HG03097 (cell line): ENCODE data around the gene FAM72B.
"Not testable (repeated sequence)": the region's sequence is repeated elsewhere in the genome, so short reads cannot be mapped to it uniquely, and the experiment has no call there.

Experiments
- ATAC-seq: cut with Tn5 transposase; IDR thresholded peaks from one replicate; pipeline ENCODE4 v1.9.1; 2021; ENCODE audit not compliant: unreplicated experiment, low FRiP score

FAM72B gene

DNA sequence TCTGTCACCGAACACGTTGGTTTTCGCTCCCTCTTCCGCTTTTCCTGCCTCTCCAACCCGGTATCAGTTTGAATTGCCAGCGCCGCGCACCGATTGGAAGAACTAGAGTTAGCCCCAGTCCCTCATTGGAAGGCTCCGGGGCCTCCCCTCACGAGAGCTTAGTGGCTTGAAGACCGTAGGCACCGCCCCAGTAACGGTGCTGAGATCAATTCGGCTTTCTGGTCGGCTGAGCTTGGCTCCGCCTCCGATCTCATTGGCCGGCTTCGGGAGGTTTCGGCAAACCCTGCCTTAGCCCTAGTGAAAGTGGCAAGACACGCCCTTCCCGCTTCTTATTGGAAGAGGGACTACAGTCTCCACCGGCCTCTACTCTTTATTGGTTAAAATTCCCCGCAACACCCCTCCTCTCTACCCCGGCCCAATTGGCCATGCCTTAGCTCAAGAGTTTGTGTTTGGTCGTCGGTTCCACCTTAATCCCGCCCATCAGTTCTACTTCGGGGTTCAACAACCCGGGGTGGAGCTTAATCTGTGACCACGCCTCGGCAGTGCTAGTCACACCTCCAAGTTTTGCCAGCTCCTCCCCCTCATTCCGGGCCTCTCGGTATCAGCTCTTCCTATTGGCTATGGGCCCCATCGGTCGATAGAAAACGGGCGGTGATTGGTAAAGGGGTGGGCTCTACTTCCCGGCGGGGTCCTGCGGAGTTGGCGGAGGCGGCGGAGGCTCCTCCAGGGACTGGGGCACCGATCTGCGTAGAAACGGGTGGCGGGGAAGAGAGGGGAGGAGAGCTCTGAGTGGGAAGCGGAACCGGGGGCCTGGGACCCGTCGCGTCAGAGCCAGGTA is at the start of gene FAM72B, which contains the start of gene SRGAP2C:
TSS of gene FAM72B (minus strand) at position 51 of the 838 bp plus-strand sequence. CDS start 851 bp downstream, outside the sequence.
TSS of gene SRGAP2C (plus strand) at position 686 of the 838 bp plus-strand sequence. CDS start 2,472 bp downstream, outside the sequence.
- peak; percentile 80 for ATAC-seq

DNA sequence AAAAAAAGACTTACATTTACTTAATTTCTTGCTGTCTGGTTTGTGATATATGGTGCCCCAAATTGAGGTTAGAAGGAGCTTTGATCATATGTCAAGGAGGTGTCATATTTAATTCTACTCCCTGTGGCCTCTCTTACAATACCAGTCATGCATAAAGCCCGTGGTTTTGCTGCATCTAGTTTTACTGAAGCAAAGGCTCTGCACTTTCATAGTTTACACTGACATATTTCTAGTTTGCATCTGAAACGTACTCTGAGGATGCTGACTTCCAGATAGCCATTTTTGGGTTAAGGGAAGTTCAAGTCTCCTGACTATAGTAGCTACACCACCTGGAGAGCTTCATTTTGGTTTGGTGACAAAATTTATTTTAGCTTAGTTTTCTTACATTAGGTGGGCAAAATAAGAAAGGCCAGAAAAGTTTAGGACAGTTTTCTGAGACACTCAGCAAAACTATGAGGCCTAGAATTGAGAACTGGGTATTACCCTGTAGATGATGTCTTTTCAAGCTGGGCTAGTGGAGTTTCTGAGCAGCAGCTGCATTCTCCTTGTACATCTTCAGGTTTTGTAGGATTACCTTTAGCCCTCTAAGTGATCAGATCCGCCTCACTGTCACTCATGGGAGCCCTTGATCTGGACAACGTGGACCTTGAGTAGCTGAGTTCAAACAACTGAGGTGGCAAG is 48.4 kb upstream of the FAM72B start:
- not testable (repeated sequence) for ATAC-seq

DNA sequence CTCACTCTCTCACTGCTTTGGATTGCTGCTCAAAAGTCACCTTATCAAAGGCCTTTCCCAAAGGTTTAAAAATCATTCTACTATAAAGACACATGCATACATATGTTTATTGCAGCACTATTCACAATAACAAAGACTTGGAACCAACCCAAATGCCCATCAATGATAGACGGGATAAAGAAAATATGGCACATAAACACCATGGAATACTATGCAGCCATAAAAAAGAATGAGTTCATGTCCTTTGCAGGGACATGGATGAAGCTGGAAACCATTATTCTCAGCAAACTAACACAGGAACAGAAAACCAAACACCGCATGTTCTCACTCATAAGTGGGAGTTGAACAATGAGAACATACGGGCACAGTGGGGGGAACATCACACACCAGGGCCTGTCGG is 46.5 kb upstream of the FAM72B start:
- ATAC-seq, result not testable (repeated sequence)

DNA sequence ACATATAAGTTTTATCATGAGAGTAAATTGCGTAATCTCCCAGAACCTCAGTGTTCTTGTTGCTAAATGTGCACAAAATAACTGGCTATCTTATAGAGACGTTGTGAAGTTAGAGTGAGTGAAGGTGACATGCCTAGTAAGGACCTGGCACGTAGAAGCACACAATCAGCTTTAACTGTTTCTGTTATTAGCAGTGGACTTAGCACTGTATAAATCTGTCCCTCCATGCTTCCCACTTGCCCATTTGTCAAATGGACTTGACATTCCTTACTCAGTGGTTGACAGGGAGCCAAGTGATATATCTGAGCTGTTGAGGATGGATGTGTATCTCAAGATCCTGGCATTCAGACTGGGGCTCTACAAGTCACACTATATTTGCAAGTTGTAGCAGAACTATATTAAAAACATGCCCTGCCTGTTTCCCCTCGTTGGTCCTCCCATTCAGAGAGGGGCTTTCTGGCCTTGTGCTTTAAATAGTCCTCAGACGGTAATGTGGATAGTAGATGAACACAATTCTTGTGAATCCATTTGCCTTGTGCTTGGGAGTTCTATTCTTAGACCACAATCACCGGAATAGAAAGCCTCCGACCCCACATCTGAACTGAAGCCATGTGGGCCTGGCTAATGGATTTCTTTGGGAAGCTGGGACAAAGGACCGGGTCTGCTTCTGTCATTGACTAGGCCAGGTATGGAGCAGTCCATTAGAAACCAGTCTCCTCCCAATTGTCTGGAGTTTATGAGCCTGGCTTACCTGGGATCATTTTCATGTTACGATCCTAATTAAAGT is 43.6 kb upstream of the FAM72B start:
- not testable (repeated sequence) for ATAC-seq

DNA sequence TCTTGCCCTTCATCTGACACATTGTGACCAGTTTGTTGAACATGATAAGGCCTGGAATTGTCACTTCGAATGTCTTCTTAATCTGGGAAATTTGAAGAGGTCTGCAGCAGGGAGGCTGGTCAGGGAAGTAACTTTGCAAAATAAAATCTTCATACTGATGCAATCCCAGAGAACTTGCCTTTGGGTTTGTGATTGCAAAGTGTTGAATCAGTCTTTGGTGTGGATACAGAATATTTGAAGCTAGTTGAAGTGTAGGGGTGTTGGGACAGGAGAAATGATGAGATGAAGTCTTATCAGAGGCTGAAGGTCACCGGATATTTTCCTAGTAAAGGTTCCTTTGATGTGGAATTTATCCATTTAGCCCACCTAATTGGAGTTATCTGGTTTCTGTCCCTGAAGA is 42.8 kb upstream of the FAM72B start:
- not testable (repeated sequence) for ATAC-seq

DNA sequence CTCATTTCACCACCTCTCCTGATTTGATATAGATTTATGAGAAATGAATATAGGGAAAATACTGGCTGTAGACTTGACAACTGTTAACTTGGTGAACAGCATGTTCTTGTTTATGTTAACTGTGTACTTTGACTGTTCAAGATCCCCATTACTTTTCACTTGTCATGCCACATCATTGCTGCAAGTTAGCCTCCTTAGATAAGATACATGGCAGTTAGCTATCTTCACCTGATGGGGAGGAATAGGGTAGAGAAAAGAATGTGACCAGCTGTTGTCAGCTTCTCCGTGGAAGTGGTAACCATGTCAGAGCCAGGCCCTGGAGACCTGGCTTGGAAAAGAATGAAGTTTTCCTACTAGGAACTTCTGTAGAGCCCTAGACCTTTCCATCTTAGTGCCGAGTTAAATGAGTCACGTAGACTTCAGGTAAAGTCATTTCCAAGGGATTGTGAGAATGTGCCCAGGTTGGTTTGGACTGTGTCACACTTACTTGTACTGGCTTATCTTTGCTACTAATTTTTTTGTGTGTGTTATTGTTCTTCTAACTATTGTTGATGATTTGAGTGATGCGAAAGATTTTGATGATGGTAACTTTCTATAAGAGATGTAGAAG is 42.3 kb upstream of the FAM72B start:
- not testable (repeated sequence) for ATAC-seq

DNA sequence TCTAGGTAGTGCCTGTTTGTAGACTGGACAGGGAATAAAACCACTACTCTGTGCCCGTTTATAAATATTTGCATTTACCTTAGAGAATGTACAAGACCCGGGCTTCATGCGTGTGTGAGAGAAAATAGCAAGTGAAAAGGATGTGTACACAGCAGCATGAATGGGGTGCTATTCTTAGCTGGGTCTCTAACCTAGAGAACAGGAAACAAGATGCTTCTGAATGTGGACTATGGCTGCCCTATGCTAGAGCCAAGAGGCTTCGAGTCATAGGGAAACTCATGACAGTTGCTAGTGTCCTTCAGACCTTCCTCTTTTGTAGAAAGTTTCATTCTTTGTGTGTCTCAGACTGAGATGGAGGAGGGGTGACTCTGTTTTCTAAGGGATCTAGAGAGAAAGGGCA is 40.6 kb upstream of the FAM72B start:
- peak; percentile 98 for ATAC-seq

DNA sequence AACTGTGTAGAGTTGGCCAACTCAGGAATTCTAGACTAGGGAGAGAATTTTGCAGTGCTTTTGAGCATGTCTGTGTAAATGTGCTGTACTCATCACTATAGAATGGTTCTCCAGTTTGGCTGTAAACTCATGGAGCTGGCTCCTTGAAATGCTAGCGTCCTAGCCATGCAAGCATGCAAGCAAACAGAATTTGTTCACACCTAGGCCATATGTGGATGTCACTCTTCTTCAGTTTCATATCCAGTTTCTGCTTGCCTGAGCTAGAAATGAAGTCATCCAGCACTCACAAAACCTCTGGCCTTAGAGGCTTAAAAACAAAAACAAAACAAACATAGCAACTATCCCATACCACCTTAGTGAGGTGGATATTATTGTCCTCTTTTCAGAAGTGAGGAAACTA is 37.6 kb upstream of the FAM72B start:
- peak; percentile 53 for ATAC-seq

DNA sequence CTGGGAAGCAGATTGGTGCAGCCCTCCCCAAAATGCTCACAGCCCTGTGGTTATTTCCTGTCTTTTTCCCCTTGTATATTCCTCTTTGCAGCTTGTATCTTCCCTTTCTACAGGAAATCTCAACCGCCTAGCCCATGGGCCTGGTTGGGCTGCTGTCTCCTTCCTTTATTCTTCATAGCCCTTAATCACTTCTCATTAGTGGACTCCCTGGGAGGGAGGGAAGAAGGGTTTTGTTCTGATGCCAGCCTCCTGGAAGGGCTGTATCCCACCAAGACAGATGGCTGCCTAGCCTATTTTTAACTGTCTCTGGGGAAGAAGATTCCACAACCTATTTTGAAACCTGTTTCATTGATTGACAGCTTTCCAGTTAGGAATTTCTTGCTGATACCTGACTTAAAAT is 32.5 kb upstream of the FAM72B start:
- not testable (repeated sequence) for ATAC-seq

DNA sequence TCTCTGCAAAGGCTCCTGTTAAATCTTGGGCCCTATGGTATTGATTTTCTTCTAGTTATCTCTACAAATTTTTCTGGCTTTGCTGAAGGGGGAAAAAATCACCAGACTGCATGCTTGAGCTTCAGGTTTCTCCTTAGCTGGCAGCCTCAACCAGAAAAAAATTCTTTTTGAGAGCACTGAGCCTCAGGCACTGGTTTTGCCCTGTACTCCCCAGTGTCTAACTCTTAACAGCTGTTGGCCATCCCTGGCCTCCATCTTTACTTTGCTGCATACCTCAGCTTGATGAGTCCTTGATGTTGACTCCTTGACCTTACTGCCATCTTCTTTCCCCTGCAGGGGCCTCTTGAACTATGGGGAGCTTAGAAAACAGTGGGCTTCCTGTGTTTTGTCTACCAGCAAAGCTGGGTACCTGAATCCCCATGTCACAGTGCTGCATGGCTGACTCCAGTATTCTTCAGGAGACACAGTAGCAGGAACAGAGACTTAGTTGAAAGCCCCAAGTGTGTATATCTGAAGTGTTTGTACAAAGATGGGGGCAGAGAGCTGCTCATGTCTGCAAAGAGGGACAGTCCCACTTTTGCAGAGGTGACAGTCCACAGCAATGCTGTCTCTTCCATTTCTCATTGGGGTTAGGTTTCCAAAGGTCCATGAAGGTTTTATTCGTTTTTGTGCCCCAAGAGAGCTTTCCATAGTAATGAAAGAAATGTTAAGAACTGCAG is 31.7 kb upstream of the FAM72B start:
- not testable (repeated sequence) for ATAC-seq

DNA sequence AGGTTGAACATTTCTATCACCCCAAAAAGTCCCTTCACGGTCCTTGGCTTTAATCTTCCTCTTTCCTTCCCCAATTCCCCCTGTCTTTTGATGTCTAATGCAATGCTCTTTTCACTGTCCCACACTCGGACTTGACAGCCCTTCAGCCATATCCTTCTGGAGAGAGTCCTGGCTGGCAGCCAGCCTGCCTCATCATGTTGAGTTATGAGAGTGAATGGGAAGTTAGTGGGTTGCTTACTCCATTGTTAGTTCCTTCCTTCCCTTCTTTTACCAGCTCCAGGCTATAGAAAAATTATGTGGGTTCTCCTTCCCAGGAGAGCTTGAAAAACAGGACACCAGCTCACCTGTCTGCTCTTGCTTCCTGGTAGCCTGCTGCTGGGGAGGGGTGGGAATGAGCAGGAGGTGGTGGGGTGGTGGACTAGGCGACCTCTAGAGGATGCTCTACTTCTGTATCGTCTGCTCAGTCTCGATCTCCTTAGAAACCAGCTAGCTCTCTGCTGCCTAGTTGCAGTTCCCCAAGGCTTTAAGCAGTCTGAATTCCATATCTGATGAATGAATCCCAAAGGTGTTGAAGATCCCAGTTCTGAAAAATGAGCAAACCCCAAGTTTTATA is 30.5 kb upstream of the FAM72B start:
- ATAC-seq, result not testable (repeated sequence)

DNA sequence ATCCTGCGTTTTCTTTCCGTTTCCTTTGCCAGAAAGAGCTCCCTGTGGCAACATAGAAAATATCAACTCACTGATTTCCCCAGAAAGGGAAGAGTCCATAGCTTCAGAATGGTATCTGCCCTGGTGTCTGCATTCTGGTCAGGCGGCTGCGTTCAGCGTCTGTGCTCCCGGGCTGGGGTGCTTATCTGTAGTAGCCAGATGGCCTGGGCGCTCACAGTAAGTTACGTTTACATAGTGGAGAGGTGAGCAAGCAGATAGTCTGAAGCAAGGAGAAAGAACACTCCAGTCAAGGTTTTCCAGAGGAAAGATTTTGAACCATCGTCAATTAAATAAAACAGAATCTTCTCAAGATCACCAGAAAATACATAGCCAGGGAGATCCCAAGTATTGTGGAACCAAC is 29.4 kb upstream of the FAM72B start:
- not testable (repeated sequence) for ATAC-seq

DNA sequence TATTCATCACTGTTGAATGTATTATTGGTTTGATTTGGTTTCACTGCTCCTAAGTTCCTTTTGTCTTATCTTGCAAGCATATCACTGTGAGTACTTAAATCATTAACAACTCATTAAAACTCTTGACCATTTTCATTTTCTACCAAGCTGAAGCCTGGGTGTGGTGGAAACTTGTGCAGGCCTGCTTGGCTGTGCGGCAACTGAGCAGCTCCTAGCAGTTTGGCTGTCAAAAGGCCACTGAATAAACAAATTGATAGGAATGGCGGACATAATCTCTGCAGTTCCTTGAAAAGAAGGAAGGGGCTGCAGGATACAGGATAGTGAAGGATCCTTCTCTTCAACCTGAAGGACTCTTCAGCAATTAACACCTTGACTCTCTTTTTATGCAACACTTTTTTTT is 26.6 kb upstream of the FAM72B start:
- not testable (repeated sequence) for ATAC-seq

DNA sequence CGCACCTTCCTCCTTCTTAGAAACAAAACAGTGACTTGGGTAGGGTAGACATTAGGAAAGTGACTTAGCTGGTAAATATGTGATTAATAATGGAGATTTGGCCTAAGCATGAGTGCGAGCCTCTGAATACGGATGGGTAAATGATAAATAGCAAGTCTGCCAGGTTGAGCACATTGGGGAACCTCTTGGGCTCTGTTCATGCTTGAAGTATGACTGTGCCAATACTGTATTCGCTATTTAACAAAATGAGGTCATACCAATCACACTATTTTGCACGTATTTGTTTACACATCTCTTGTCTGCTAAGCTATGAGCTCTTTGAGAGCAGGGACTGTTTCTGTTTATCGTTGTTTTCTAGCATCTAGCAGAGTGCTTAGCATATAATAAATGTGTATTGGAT is 24.2 kb upstream of the FAM72B start:
- not testable (repeated sequence) for ATAC-seq

DNA sequence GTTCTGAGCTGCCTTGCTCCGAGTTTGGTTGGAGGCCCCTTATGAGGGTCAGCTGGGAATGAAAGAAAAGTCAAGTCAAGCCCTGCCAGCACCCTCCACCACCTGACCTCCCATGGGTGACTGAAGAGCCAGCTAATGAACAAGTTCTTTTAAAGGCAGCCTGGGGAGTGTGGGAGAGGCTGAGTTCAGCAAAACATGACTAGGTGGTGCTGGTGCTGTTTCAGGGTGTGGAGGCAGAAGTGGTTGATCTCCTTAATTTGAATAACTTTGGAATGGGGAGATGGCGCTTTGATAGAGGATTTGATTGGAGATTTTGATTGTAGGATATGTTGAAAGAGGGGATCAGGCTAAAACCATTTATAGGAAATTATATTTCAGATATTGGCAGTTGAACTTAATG is 23.2 kb upstream of the FAM72B start:
- not testable (repeated sequence) for ATAC-seq

DNA sequence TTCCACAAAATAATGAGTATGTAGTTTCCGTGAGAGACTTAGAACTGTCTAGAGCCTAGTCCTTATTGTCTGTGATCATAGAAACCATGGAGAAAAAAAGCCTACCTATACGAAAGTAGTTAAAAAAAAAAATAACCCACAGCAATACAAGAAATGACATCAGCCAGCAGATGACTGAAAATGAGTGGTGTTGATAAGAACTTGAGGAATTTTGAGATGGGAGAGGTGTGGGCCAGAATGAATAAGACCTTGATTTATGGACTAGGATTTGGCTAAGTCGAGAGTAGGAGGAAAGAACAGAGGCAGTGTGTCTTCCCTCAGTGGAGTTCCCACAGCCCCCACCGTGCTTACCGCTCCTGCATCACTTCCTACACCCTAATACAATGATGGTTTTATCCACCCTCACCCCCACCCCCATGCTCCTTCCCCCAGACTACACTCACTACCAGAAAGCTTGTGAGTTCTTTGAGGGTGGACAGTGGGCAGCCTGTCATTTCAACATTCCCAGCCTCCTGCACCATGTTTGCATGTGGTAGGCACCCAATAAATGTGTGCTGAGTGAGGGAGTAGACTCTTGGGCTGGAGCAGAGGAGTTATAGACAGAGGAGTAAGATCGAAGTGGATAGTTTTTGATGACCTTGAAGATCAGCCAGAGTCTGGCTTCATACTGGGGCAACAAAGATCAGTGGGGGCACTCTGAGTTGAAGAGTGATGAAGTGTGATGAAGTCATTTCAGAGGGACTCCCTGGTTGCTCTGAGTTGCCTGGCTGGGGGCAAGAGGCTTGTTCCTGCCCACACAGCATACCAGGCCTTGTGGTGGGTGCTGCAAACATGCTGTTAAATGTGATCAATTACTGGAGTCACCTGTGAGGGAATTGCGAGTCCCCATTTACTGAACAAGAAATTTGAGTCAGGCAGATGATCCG is 21.9 kb upstream of the FAM72B start:
- not testable (repeated sequence) for ATAC-seq

DNA sequence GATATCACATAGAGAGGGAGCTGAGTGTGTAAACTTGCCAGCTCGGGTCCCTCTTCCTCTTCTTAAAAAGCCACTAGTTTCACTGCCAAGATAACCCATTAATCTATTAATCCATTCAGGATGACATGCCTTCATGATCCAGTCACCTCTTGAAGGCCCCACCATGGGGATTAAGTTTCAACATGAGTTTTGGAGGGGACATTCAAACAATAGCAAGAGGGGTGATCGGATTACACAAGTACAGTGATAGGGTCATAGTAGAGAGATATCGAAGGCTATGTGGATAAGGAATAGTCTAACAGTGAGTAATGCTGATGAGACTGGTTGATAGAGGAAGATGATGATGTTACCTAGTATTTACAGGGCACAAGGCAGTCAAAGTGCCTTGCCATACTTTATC is 18.8 kb upstream of the FAM72B start:
- not testable (repeated sequence) for ATAC-seq
